Keratinocyte (primary cell): ENCODE data around the gene UCP2. TPM values are rescaled to one million over a fixed set of nuclear protein-coding genes. Genes with fewer than 3 reads are reported as not detected.

Source experiments
- DNase-seq: peaks from one replicate; pipeline ENCODE4 v3.0.0-alpha.2; 2011; ENCODE audit warnings: low read depth, missing footprints, low spot score
- FAIRE-seq: peaks from 2 replicates; lab custom pipeline; 2011; peaks lifted over from hg19 to GRCh38; lab: Jason Lieb, UNC
- H2AFZ ChIP-seq: 2 replicates; pipeline ENCODE4 v1.6.0; 2012; ENCODE audit warnings: low read length, control low read depth, inconsistent platforms; ENCODE audit not compliant: control insufficient read depth
- H3K27ac ChIP-seq: 2 replicates; pipeline ENCODE4 v1.5.1; 2011; ENCODE audit warnings: low read length; ENCODE audit not compliant: control insufficient read depth, insufficient read depth
- H3K27me3 ChIP-seq: 3 replicates; pipeline ENCODE4 v1.6.0; 2011; ENCODE audit warnings: low read length; ENCODE audit not compliant: control insufficient read depth, insufficient read depth; ENCODE audit errors: extremely low read depth
- H3K36me3 ChIP-seq, 2 experiments: 2 replicates in 1 of 2; 3 replicates in 1 of 2; pipeline ENCODE4 v1.5.1; 2011; ENCODE audit warnings: low read length in 2 of 2, mild to moderate bottlenecking in 1 of 2; ENCODE audit not compliant: control insufficient read depth in 2 of 2, insufficient read depth in 2 of 2; ENCODE audit errors: extremely low read depth in 1 of 2
- H3K4me1 ChIP-seq: 3 replicates; pipeline ENCODE4 v1.5.1; 2011; ENCODE audit warnings: low read length; ENCODE audit not compliant: control insufficient read depth, insufficient read depth; ENCODE audit errors: extremely low read depth
- H3K4me2 ChIP-seq: 3 replicates; pipeline ENCODE4 v1.6.0; 2011; ENCODE audit warnings: low read depth, low read length; ENCODE audit not compliant: control insufficient read depth, insufficient read depth; ENCODE audit errors: extremely low read depth
- H3K4me3 ChIP-seq, 3 experiments: fragments of 200-600 bp in 1 of 3; sonication (generic) in 1 of 3; 2 replicates in 2 of 3; 3 replicates in 1 of 3; pipeline ENCODE4 v1.5.1; 2011 to 2016; ENCODE audit warnings: low read length in 3 of 3, mild to moderate bottlenecking in 3 of 3, control low read depth in 2 of 3, inconsistent platforms in 1 of 3, low read depth in 1 of 3, mixed read lengths in 1 of 3, mixed run types in 1 of 3, moderate library complexity in 1 of 3; ENCODE audit not compliant: control insufficient read depth in 2 of 3, insufficient read depth in 2 of 3; ENCODE audit errors: extremely low read depth in 1 of 3
- H3K79me2 ChIP-seq: 2 replicates; pipeline ENCODE4 v1.6.0; 2012; ENCODE audit warnings: low read length; ENCODE audit not compliant: control insufficient read depth, insufficient read depth
- H3K9ac ChIP-seq: 3 replicates; pipeline ENCODE4 v1.6.0; 2011; ENCODE audit warnings: low read length; ENCODE audit not compliant: control insufficient read depth, insufficient read depth; ENCODE audit errors: extremely low read depth
- H3K9me1 ChIP-seq: 3 replicates; pipeline ENCODE4 v1.6.0; 2011; ENCODE audit warnings: low read length; ENCODE audit not compliant: control insufficient read depth, insufficient read depth; ENCODE audit errors: extremely low read depth
- H3K9me3 ChIP-seq: 2 replicates; pipeline ENCODE4 v1.5.1; 2012; ENCODE audit warnings: low read depth, low read length; ENCODE audit not compliant: control insufficient read depth
- H4K20me1 ChIP-seq: 3 replicates; pipeline ENCODE4 v1.6.0; 2011; ENCODE audit warnings: low read length; ENCODE audit not compliant: control insufficient read depth, insufficient read depth; ENCODE audit errors: extremely low read depth
- CTCF ChIP-seq, 3 experiments: IDR thresholded peaks in 1 of 3; conservative IDR thresholded peaks in 1 of 3; optimal IDR thresholded peaks in 1 of 3; 2 replicates in 2 of 3; 3 replicates in 1 of 3; pipeline versions ENCODE3 to v1.5.1; 2011; ENCODE audit warnings: low read length in 3 of 3, mild to moderate bottlenecking in 3 of 3, moderate library complexity in 2 of 3, control low read depth in 1 of 3, inconsistent platforms in 1 of 3; ENCODE audit not compliant: insufficient read depth in 2 of 3; ENCODE audit errors: extremely low read depth in 1 of 3
- EZH2 ChIP-seq: IDR thresholded peaks from one replicate; pipeline ENCODE4 v1.6.1; 2012; ENCODE audit warnings: inconsistent platforms, mild to moderate bottlenecking, low read length, moderate library complexity
- dilution Hi-C: fragments of 300-500 bp; cut with MboI; formaldehyde crosslinking; loops from one replicate; pipeline ENCODE4 v1.7.0; 2020; ENCODE audit warnings: low sequenced_read_pairs; ENCODE audit not compliant: extremely low pct_ligation_motif_present
- polyA plus RNA-seq, 5 experiments: library from polyadenylated mRNA; depleted of rRNA in 3 of 5; stranded (reverse) in 3 of 5; stranded (forward) in 1 of 5; unstranded in 1 of 5; fragments of >200 nt; gene quantifications; 1 replicate in 1 of 5; 2 replicates in 3 of 5; 3 replicates in 1 of 5; pipeline versions ENCODE4 v1.2.1 to v1.2.3, GENCODE V29; 2011 to 2012; ENCODE audit warnings: missing spikeins in 2 of 5, low read depth in 1 of 5, low replicate concordance in 1 of 5

Gene UCP2
- polyA plus RNA-seq, 1 donor (not counting 4 experiments of a cell fraction or from before 2014, with no cell fraction given) = 1.1 TPM

- Histone ChIP-seq H3K9ac (no peak overlapping the region), H3K9me3 (no peaks in the 10 kb centered on the region), H3K27me3 (no peaks in the 10 kb centered on the region), H3K4me3 (no peak overlapping the region), H3K36me3 (peaks cover 0 to 6% of the 10 kb centered on the region in 2 experiments), H4K20me1 (no peaks in the 10 kb centered on the region), H3K27ac (no peak overlapping the region), H3K4me2 (no peak overlapping the region), H3K9me1 (no peaks in the 10 kb centered on the region), H2AFZ (no peak overlapping the region), H3K79me2 (no peaks in the 10 kb centered on the region), H3K4me1 (no peaks in the 10 kb centered on the region)
- no peak for FAIRE-seq
- DNase-seq = no peak
- dilution Hi-C loops = no loop called here
- no peak for TF ChIP-seq CTCF (optimal IDR thresholded peaks at IDR 0.05 in 1 of 3, IDR thresholded peaks at IDR 0.05 in 1 of 3, conservative IDR thresholded peaks at IDR 0.05 in 1 of 3; ENCODE audit: extremely low read depth in 1 of 3, insufficient read depth in 2 of 3, low read length in 3 of 3)
- TF ChIP-seq EZH2 = no peak
Observed at GRCh38 chr11:74015919-74016684, 33.5 kb upstream of the UCP2 start.

GRCh38 chr11:74014880-74015279 lies 32.2 kb upstream of the UCP2 start:
- Histone ChIP-seq H2AFZ (no peak overlapping the region), H3K9ac (no peak overlapping the region), H3K4me3 (no peak overlapping the region), H3K27me3 (no peaks in the 10 kb centered on the region), H3K36me3 (peaks cover 0 to 3% of the 10 kb centered on the region in 2 experiments), H3K79me2 (no peaks in the 10 kb centered on the region), H3K9me3 (no peaks in the 10 kb centered on the region), H3K4me2 (no peak overlapping the region), H3K27ac (no peak overlapping the region), H3K4me1 (no peaks in the 10 kb centered on the region), H3K9me1 (no peaks in the 10 kb centered on the region), H4K20me1 (no peaks in the 10 kb centered on the region)
- dilution Hi-C loops = no loop called here
- TF ChIP-seq EZH2 (no peak), CTCF (optimal IDR thresholded peaks at IDR 0.05 in 1 of 3, IDR thresholded peaks at IDR 0.05 in 1 of 3, conservative IDR thresholded peaks at IDR 0.05 in 1 of 3; ENCODE audit: extremely low read depth in 1 of 3, insufficient read depth in 2 of 3, low read length in 3 of 3) (no peak)
- FAIRE-seq = no peak
- DNase-seq = no peak
